ENCODE data around the gene SLC37A3. TPM values are rescaled to one million over a fixed set of nuclear protein-coding genes. Genes with fewer than 3 reads are reported as not detected.
"Not testable (repeated sequence)": the region's sequence is repeated elsewhere in the genome, so short reads cannot be mapped to it uniquely, and the experiment has no call there.

SLC37A3 gene
- total RNA-seq, 1 donor from 2014 or later: 98.3 TPM

DNA sequence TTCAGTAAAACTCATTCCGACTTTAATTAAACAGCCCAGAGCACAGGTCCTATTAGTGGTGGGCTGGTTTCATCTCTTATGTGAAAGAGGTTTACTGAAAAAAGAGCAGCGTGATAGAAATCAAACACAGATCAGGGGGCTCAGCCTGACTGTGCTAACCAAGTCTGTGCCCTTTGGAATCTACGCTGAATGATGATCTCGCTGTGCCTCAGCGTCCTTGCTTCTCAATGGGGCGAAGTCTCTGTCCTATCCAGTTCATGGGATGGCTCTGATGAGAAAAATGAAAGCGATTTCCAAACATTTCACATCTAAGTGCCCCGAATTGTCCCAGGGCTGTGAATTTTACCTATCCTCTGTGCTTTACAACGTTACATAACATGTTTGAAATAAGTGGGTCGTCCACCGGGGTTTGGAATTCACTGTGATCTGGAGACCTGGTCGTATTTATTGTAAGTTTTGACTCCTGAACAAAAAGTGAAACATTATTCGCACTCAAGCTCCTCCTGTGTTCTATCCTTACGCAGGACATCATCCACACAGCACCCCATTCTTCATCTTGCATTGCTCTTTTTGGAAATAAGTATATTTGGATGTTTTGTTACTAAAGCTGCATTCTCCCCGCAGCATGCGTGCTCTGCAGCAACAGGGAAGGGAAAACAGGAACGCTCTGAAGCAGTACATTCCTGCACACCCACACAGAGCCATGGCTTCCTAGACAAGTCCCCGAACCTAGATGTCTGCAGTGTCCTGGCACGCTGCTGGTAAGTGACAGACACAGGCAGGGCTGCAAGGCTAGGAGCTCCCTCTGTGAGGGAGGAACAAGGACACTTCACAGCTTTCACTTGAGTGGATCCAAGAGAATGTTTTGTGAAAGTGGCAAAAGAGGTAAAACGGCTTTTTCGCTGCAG, 83.5 kb downstream of the SLC37A3 start:
- Mint-ChIP-seq H3K9me3 (peaks cover 20% of the 10 kb centered on the region), H3K4me3 (ENCODE audit: low read depth) (no peak overlapping the region), H3K36me3 (ENCODE audit: low read depth) (peaks cover 44% of the 10 kb centered on the region), H3K27me3 (ENCODE audit: low read depth) (no peaks in the 10 kb centered on the region), H3K27ac (no peak overlapping the region), H3K4me1 (ENCODE audit: low read depth) (peaks cover 41% of the 10 kb centered on the region)
- no peak for DNase-seq (ENCODE audit: low spot score)
- intact Hi-C loops (cut with micrococcal nuclease): no loop called here

DNA sequence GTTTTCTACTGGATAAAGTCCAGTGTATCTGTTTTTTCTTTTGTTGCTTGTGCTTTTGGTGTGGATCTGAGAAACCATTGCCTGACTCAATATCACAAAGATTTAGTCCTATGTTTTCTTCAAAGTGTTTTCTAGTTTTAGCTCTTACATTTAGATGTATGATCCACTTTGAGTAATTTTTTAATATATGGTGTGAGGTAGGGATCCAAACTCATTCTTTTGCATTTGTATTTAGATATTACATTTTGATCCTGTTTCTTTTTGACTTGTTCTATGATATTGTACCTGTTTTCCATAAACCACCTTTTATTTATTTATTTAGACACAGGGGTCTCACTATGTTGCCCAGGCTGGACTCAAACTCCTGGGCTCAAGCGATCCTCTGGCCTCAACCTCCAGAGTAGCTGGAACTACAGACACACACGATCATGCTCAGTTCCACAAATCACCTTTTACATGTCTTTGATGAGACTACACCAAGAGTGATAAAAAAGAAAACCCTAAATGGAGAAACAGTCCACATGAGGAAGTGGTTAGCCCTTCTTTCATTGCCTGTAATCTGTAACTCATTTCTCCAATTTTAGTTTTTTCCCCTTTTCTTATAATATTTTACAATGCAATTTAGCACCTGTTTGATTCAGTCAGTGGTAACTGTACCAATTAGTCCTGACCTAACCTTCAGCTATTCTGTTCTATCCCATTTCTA, 86.0 kb downstream of the SLC37A3 start:
- Mint-ChIP-seq H3K27me3 (ENCODE audit: low read depth) (no peaks in the 10 kb centered on the region), H3K4me3 (ENCODE audit: low read depth) (no peak overlapping the region), H3K36me3 (ENCODE audit: low read depth) (peaks cover 24% of the 10 kb centered on the region), H3K4me1 (ENCODE audit: low read depth) (peaks cover 24% of the 10 kb centered on the region), H3K9me3 (peaks cover 17% of the 10 kb centered on the region), H3K27ac (no peak overlapping the region)
- intact Hi-C loops (cut with micrococcal nuclease): no loop called here
- DNase-seq (ENCODE audit: low spot score): no peak

- DNase-seq (ENCODE audit: low spot score); H3K27ac Mint-ChIP-seq; H3K27me3 Mint-ChIP-seq (ENCODE audit: low read depth); intact Hi-C loops (cut with micrococcal nuclease); H3K4me3 Mint-ChIP-seq (ENCODE audit: low read depth): not testable (repeated sequence)
- peaks cover 20% of the 10 kb centered on the region for H3K36me3 Mint-ChIP-seq (ENCODE audit: low read depth)
- H3K4me1 Mint-ChIP-seq (ENCODE audit: low read depth): peaks cover 16% of the 10 kb centered on the region
- H3K9me3 Mint-ChIP-seq: peaks cover 17% of the 10 kb centered on the region
Observed at GRCh38 chr7:140311128-140311527, 87.2 kb downstream of the SLC37A3 start.

GRCh38 chr7:140310337-140311002, 87.9 kb downstream of the SLC37A3 start:
- H3K9me3 Mint-ChIP-seq: peaks cover 17% of the 10 kb centered on the region
- H3K27ac Mint-ChIP-seq: no peak overlapping the region
- intact Hi-C loops (cut with micrococcal nuclease): no loop called here
- H3K36me3 Mint-ChIP-seq (ENCODE audit: low read depth): peaks cover 20% of the 10 kb centered on the region
- H3K4me1 Mint-ChIP-seq (ENCODE audit: low read depth): peaks cover 10% of the 10 kb centered on the region
- no peaks in the 10 kb centered on the region for H3K27me3 Mint-ChIP-seq (ENCODE audit: low read depth)
- no peak for DNase-seq (ENCODE audit: low spot score)
- H3K4me3 Mint-ChIP-seq (ENCODE audit: low read depth): no peak overlapping the region

DNA sequence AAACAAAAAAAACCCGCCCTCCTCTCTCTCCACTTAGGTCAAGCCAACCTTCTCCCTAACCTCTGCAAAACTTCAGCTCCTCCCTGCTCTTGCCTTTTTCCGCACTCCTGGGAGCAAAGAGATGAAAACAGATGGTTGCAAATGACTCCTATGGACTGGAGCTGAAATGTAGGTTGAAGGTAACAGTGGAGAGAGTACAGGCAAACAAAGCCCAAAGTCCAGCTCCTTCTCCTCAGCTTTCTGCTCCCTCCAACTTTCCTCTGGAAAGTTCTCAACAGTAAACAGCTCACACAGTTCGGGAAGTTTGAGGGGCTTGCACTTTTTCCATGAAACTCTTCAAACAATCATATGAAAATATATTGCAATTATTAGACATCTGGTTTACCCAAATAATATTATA, 90.3 kb downstream of the SLC37A3 start:
- intact Hi-C loops (cut with micrococcal nuclease): loop anchor here (10.0 kb wide), 1 partner anchor 243 kb away; the partner anchor contains the start of gene PARP12
- no peaks in the 10 kb centered on the region for H3K27me3 Mint-ChIP-seq (ENCODE audit: low read depth)
- peaks cover 15% of the 10 kb centered on the region for H3K36me3 Mint-ChIP-seq (ENCODE audit: low read depth)
- H3K4me1 Mint-ChIP-seq (ENCODE audit: low read depth): peaks cover 13% of the 10 kb centered on the region
- H3K27ac Mint-ChIP-seq: no peak overlapping the region
- peaks cover 16% of the 10 kb centered on the region for H3K9me3 Mint-ChIP-seq
- H3K4me3 Mint-ChIP-seq (ENCODE audit: low read depth): no peak overlapping the region
- no peak for DNase-seq (ENCODE audit: low spot score)

DNA sequence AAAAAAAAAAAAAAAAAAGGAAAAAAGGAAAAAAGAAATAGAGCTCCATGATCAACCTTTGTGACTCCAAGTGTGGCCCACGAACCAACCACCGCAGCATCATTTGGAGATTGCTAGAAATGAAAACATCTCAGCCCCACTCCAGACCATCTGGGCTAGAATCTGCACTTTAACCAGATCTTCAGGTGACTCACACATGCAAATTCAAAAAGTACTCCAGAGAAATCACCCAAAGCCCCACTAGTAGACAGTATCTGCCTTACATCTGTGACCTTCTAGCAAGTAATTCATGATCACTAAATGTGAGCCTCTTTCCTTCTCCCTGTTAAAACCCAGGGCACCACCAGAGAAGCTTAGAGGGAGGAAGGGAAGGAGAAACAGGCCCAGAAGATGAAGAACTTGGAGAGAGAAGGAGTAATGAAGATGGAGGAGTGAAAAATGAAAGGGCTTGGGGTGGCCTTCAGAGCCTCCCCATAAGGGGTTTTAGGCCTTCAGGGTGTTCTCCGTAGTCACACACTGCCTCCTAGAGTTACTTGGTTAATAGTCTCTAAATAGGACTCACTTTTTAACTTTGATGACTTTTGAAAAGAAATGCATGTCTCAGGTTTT, 94.0 kb downstream of the SLC37A3 start:
- peaks cover 7% of the 10 kb centered on the region for H3K4me1 Mint-ChIP-seq (ENCODE audit: low read depth)
- intact Hi-C loops (cut with micrococcal nuclease): loop anchor here (1.0 to 10.0 kb wide), 4 partner anchors 52 to 239 kb away; partner anchors contain the start of gene PARP12
- peak; percentile 35 for DNase-seq (ENCODE audit: low spot score)
- H3K27me3 Mint-ChIP-seq (ENCODE audit: low read depth): no peaks in the 10 kb centered on the region
- H3K27ac Mint-ChIP-seq: peak overlapping the region; percentile 82
- no peaks in the 10 kb centered on the region for H3K9me3 Mint-ChIP-seq
- no peak overlapping the region for H3K4me3 Mint-ChIP-seq (ENCODE audit: low read depth)
- no peaks in the 10 kb centered on the region for H3K36me3 Mint-ChIP-seq (ENCODE audit: low read depth)

- Mint-ChIP-seq H3K36me3 (ENCODE audit: low read depth) (no peaks in the 10 kb centered on the region), H3K27me3 (ENCODE audit: low read depth) (no peaks in the 10 kb centered on the region), H3K4me1 (ENCODE audit: low read depth) (peaks cover 7% of the 10 kb centered on the region), H3K27ac (no peak overlapping the region), H3K4me3 (ENCODE audit: low read depth) (no peak overlapping the region), H3K9me3 (no peaks in the 10 kb centered on the region)
- DNase-seq (ENCODE audit: low spot score): no peak
- intact Hi-C loops (cut with micrococcal nuclease): loop anchor here (5.0 to 10.0 kb wide), 2 partner anchors 48 to 236 kb away; partner anchors contain the start of gene PARP12
Observed at GRCh38 chr7:140300243-140301136, 97.8 kb downstream of the SLC37A3 start.

DNA sequence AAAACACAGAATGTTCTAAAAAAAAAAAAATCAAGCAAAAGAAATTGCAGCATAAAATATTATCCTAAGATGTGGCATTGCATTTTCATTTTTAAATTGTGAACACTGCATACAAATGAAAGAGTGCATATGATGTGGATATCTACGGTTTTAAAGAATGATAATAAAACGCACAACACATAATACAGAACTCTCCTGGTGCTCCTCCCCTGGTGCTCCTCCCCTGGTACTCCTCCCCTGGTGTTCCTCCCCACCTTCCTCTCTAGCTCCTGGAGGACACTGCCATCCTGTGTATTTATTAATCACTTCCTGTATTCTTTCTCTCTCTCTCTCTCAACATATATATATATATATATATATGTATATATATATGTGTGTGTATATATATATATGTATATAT, 100.1 kb downstream of the SLC37A3 start:
- H3K4me1 Mint-ChIP-seq (ENCODE audit: low read depth): peaks cover 2% of the 10 kb centered on the region
- no peak for DNase-seq (ENCODE audit: low spot score)
- H3K4me3 Mint-ChIP-seq (ENCODE audit: low read depth): no peak overlapping the region
- no peak overlapping the region for H3K27ac Mint-ChIP-seq
- no peaks in the 10 kb centered on the region for H3K9me3 Mint-ChIP-seq
- intact Hi-C loops (cut with micrococcal nuclease): no loop called here
- no peaks in the 10 kb centered on the region for H3K36me3 Mint-ChIP-seq (ENCODE audit: low read depth)
- no peaks in the 10 kb centered on the region for H3K27me3 Mint-ChIP-seq (ENCODE audit: low read depth)

- H3K27ac Mint-ChIP-seq: no peak overlapping the region
- intact Hi-C loops (cut with micrococcal nuclease): no loop called here
- H3K9me3 Mint-ChIP-seq: no peaks in the 10 kb centered on the region
- no peaks in the 10 kb centered on the region for H3K36me3 Mint-ChIP-seq (ENCODE audit: low read depth)
- H3K4me3 Mint-ChIP-seq (ENCODE audit: low read depth): no peak overlapping the region
- no peaks in the 10 kb centered on the region for H3K27me3 Mint-ChIP-seq (ENCODE audit: low read depth)
- H3K4me1 Mint-ChIP-seq (ENCODE audit: low read depth): no peaks in the 10 kb centered on the region
- DNase-seq (ENCODE audit: low spot score): no peak
Observed at GRCh38 chr7:140297192-140297591, 101.1 kb downstream of the SLC37A3 start.

DNA sequence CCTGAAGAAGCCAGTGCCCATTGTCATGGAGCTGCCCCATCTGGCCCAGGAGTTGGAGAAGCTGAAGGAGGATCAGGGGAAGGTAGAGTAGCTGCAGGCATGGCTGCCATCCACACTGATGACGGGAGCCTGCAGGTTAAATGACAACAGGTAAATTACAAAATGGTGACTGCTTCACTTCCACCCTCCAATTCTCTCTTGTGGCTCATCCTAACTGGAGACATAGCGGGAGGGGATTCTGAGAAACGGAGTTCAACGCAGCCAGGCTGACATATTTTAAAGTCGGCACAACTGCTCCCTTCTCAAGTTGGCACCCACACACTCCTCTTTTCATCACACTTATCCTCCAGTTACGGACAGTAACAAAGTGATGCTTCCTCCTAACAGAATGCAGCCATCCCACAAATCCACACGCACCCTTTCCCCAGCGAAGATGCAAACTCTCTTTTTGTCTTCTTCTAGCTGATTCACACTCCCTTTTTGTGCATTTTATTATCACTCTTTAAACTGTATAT, 103.0 kb downstream of the SLC37A3 start:
- Mint-ChIP-seq H3K4me1 (ENCODE audit: low read depth) (no peaks in the 10 kb centered on the region), H3K27ac (no peak overlapping the region), H3K4me3 (ENCODE audit: low read depth) (no peak overlapping the region), H3K27me3 (ENCODE audit: low read depth) (no peaks in the 10 kb centered on the region), H3K36me3 (ENCODE audit: low read depth) (no peaks in the 10 kb centered on the region), H3K9me3 (no peaks in the 10 kb centered on the region)
- intact Hi-C loops (cut with micrococcal nuclease): no loop called here
- no peak for DNase-seq (ENCODE audit: low spot score)

DNA sequence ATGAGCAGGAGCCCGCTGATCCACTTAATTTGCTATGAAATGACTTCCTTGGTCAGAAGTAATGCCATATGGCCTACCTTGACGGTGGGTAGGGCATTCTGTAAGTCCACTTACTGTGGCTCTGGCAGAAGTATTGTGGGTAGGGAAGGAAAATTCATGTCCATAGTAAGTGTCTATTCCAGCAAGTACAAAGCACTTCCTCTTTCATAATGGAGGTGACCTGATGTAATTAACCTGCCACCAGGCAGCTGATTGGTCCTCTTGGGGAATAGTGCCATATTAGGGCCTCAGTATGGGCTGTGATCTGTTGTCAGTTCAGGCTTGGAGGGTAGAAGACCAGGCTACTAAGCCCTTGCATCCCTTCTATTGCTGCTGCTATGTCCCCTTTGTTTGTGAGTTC, 103.9 kb downstream of the SLC37A3 start:
- no peaks in the 10 kb centered on the region for H3K9me3 Mint-ChIP-seq
- intact Hi-C loops (cut with micrococcal nuclease): no loop called here
- no peak overlapping the region for H3K4me3 Mint-ChIP-seq (ENCODE audit: low read depth)
- H3K27ac Mint-ChIP-seq: no peak overlapping the region
- H3K4me1 Mint-ChIP-seq (ENCODE audit: low read depth): no peaks in the 10 kb centered on the region
- DNase-seq (ENCODE audit: low spot score): no peak
- no peaks in the 10 kb centered on the region for H3K27me3 Mint-ChIP-seq (ENCODE audit: low read depth)
- H3K36me3 Mint-ChIP-seq (ENCODE audit: low read depth): no peaks in the 10 kb centered on the region

Measured in activated T-helper 2 cell treated with anti-CD3 and anti-CD28 coated beads, Interferon-gamma antibody, Interleukin-2, Interleukin-4, amounts not matched to agents 10 μg/mL and 5 μg/mL and 100 μg/mL, durations not matched to agents 14 hours and 24 hours and 36 hours (primary cell).